ENCODE measurements around the gene TMED4. TPM values are rescaled to one million over a fixed set of nuclear protein-coding genes. Genes with fewer than 3 reads are reported as not detected.
A peak's percentile ranks its signal among the peaks of the same experiment; 100 is the strongest.

TMED4 gene
- total and polyA plus RNA-seq, 10 of the 15 experiments (the other 5 are each of a cell fraction or from before 2014, with no cell fraction given): 20.8 to 71.3 (median 51.0) TPM

- TF ChIP-seq BACH1 (IDR thresholded peaks at IDR 0.05; ENCODE audit: borderline replicate concordance) (peak; percentile 85), BHLHE40 (IDR thresholded peaks at IDR 0.05; ENCODE audit: borderline replicate concordance in 1 of 2, low read depth in 2 of 2, low read length in 1 of 2) (peak; percentile 13 to 82; a peak in 2 of 4 replicates), ATF3 (IDR thresholded peaks at IDR 0.05; ENCODE audit: borderline replicate concordance, extremely low read depth, low read depth, low read length) (peak; percentile 57; the same call in 1 of the 2 replicates), CBX3 (IDR thresholded peaks at IDR 0.05; ENCODE audit: borderline replicate concordance, low read depth) (no peak), IKZF1 (conservative IDR thresholded peaks at IDR 0.05) (peak; percentile 73), RBBP5 (conservative IDR thresholded peaks at IDR 0.05) (no peak), ASH2L (IDR thresholded peaks at IDR 0.05; ENCODE audit: borderline replicate concordance, low read depth) (0 out of 2 replicates have a peak, but pooled peaks have one; percentile 79), POLR2AphosphoS2 (IDR thresholded peaks at IDR 0.05; ENCODE audit: low read depth, low read length) (peak; percentile 89), PRDM15 (CRISPR knock-in tag; IDR thresholded peaks at IDR 0.05) (no peak), HSF1 (IDR thresholded peaks at IDR 0.05; ENCODE audit: low read depth, low read length) (no peak), ZBTB33 (IDR thresholded peaks at IDR 0.05) (no peak)
- TF ChIP-seq, protein P1, sequence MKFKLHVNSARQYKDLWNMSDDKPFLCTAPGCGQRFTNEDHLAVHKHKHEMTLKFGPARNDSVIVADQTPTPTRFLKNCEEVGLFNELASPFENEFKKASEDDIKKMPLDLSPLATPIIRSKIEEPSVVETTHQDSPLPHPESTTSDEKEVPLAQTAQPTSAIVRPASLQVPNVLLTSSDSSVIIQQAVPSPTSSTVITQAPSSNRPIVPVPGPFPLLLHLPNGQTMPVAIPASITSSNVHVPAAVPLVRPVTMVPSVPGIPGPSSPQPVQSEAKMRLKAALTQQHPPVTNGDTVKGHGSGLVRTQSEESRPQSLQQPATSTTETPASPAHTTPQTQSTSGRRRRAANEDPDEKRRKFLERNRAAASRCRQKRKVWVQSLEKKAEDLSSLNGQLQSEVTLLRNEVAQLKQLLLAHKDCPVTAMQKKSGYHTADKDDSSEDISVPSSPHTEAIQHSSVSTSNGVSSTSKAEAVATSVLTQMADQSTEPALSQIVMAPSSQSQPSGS (IDR thresholded peaks at IDR 0.05; ENCODE audit: low read length): no peak
Observed at GRCh38 chr7:44606341-44607140, 24.5 kb upstream of the TMED4 start, which contains the start of gene OGDH (continued).
